NOMO-1 treated with DMSO at 0.1 percent for 48 hours (cell line): ENCODE results near the gene GPR158.
"Not testable (repeated sequence)": the region's sequence is repeated elsewhere in the genome, so short reads cannot be mapped to it uniquely, and the experiment has no call there.

ENCODE experiments used
- DNase-seq: peaks from one replicate; lab custom pipeline; 2025; ENCODE audit not compliant: unreplicated experiment; lab: John Stamatoyannopoulos, UW

GPR158 gene, protein sequence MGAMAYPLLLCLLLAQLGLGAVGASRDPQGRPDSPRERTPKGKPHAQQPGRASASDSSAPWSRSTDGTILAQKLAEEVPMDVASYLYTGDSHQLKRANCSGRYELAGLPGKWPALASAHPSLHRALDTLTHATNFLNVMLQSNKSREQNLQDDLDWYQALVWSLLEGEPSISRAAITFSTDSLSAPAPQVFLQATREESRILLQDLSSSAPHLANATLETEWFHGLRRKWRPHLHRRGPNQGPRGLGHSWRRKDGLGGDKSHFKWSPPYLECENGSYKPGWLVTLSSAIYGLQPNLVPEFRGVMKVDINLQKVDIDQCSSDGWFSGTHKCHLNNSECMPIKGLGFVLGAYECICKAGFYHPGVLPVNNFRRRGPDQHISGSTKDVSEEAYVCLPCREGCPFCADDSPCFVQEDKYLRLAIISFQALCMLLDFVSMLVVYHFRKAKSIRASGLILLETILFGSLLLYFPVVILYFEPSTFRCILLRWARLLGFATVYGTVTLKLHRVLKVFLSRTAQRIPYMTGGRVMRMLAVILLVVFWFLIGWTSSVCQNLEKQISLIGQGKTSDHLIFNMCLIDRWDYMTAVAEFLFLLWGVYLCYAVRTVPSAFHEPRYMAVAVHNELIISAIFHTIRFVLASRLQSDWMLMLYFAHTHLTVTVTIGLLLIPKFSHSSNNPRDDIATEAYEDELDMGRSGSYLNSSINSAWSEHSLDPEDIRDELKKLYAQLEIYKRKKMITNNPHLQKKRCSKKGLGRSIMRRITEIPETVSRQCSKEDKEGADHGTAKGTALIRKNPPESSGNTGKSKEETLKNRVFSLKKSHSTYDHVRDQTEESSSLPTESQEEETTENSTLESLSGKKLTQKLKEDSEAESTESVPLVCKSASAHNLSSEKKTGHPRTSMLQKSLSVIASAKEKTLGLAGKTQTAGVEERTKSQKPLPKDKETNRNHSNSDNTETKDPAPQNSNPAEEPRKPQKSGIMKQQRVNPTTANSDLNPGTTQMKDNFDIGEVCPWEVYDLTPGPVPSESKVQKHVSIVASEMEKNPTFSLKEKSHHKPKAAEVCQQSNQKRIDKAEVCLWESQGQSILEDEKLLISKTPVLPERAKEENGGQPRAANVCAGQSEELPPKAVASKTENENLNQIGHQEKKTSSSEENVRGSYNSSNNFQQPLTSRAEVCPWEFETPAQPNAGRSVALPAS (N-terminal part only)

DNA sequence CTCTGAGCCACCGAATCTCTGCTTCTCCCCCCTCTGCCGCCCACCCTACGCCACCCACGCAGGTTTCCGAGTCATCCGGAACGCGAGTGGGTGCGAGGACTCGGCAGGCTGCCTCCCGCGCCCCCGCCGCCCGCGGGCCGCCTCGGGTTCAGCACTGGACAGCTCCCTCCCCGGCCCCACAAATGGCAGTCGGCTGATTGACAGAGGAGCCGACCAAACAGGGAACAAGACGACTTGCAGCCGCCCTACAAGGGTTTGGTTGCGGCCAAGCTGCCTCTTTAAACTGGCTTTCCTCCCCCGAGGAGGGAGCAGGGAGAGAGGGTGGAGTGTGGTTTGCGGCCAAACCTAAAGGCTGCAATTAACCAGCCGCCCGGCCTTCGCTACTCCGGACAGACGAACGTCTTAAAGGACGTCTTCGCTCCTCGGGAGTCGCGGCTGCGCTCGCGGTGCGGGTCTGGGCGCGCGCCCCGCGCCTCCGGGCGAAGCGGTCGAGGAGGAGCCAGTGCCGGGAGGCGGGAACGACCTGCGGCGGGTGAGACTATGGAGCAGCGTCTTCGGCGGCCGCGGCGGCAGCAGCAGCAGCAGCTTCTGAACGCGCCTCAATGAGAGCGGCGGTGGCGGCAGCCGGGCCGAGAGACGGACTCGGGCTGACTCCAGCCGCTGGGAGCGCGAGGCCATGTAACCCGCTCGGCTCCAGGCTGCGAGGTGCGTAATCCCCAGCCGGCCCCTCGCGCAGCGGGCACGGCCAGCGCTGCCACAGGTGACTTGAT is at the start of gene GPR158:
GPR158 (plus strand) TSS at position 541 of the 770 bp plus-strand sequence. CDS start 420 bp downstream, outside the sequence.
- DNase-seq = peak; percentile 76

DNA sequence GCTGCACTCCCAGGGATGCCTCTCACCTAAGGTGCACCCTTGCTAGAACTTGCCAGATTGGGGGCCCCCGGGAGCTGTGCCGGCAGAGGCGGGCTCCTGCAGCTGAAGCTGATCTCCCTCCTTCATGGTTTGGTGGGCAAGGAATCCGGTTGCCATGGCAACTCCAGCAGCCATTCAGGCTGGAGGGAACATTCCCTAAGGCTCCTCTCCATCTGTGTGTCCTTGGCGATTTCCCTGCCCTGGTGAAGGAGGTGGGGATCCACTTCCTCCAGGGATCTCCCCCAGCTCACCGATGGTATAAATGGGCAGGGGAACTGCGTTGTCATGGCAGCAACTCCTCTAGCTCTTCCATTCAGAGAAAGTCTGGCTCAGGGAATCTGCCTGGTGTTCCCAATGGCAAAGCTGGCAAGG is 49.6 kb upstream of the GPR158 start:
- DNase-seq = no peak

DNA sequence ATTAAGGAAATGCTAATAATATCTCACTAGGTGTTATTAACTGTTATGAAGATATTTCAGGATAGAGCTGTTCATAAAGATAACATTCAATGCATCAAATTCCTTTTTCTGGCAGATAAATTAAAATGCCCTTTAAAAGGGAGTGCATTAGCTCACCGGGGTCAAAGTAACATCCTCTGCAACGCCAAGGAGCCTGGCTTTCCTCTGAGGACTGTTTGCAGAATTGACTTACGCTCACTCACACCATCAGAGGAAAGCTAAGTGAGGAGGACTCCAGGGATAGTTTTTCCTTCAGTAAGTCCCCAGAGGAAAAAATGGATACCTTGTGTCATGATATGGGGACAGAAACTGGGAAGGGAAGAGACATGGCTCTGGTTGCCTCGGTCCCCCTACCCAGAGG is 45.2 kb upstream of the GPR158 start:
- DNase-seq = no peak

DNA sequence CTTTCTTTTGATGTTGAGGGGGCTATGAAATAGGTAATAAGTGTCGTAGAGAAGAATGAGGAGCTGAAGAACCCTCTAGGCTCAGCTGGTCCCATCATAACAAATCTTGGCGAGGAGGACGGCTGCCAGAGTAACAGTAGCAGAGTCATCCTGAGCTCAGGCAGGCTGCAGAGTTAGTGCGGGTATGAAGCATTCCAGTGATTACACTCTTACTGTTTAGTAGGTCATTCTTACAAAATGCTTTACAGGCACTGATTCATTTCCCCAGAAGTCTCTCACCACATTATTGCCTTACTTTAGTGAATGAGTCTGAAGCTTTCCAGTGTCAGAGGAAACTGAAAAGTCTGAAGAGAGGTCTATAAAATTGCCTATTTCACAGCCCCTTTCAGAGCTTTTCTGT is 43.9 kb upstream of the GPR158 start:
- DNase-seq = no peak

DNA sequence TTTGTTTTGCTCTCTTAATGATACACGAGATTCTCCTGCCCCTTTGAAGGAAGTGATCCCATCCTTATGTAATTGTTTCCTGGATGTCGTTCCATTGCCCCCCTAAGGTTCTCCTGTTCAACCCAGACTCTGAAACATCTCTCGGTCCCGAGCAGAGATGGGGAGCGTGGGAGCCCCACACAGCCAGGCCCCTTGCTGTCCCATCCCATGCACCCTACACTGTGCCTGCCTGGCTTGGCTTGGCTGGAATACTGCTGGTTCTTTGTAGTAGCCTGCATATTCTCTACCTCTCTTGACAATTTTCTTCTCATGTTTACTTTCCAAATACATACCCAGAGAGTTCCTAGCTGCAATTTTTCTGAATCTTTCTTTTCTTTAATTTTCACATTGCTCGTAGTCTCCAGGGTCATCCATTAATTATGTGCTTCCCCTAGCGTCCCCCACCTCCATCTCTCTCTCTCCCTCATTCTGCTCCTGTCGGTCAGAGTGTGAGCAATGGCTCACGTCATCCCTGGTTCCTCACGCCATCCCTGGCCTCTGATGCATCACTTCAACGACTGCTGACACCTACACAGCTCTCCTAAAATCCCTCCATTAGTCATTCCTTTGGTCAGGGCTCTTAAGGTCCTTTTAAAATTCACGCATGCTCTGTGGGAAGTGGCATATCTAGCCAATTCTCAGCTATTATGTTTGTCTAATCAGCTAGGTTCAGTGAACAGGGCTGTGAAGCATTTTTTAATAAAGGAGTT is 32.5 kb upstream of the GPR158 start:
- no peak for DNase-seq

DNA sequence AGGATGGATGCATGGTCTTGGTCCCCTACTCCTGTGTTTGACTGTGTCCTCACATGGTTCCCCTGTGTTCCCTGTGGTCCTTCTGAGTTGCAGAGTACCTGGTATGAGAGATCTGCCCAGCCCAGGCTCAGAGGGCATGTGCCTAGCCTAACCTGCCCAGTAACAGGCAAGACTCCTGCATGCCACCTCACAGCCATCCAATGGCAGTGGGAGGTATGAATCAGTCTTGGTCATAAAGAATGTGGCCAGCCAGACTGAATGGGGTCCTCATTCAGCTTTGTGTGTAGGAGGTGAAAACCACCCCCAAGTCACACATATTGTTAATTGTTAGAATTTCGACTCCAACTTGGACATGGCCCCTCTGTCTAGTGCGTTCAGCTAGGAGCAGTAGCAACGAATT is 17.2 kb upstream of the GPR158 start:
- DNase-seq = no peak

DNA sequence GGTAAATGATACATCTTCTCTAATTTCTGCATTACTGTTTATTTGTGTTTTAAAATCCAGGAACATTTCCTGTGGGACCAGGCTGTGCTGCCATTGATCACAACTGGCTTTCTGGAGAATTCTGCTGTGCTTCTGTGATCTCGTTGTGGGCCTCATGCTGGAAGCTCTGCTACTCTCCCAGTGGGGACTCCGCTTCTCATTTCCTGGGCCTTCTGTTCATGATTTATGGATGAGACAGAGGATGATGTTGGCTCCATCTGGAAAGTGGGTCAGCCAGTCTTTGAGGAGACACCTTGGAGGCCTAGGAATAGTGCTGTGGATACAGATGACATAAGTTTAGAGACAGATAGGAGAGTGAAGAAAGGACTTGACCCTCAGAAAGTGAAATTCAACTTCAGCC is 15.2 kb upstream of the GPR158 start:
- DNase-seq = no peak

DNA sequence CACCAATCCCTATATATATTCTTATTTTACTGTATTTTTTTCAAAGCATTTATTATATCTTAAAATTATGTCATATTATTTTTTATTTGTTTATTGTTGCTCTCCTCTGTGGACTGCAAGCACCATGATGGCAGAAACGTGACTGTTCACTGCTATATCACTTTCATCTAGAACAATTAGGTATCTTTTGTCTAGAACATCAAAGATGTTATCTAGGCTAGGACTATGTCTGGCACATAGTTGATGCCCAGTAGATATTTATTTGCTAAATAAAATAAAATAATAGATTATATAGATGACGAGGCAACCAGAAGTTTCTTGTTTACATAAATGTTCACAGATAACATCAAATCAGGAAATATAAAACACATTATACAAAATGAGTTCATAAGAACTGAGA is 12.4 kb upstream of the GPR158 start:
- DNase-seq = no peak

DNA sequence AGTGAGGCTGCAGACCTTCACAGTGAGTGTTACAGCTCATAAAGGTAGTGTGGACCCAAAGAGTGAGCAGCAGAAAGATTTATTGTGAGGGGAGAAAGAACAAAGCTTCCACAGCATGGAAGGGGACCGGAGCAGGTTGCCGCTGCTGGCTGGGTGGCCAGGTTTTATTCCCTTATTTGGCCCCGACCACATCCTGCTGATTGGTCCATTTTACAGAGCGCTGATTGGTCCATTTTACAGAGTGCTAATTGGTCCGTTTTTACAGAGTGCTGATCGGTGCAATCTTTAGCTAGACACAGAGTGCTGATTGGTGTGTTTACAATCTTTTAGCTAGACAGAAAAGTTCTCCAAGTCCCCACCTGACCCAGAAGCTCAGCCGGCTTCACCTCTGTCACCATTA is 11.3 kb upstream of the GPR158 start:
- DNase-seq = not testable (repeated sequence)

DNA sequence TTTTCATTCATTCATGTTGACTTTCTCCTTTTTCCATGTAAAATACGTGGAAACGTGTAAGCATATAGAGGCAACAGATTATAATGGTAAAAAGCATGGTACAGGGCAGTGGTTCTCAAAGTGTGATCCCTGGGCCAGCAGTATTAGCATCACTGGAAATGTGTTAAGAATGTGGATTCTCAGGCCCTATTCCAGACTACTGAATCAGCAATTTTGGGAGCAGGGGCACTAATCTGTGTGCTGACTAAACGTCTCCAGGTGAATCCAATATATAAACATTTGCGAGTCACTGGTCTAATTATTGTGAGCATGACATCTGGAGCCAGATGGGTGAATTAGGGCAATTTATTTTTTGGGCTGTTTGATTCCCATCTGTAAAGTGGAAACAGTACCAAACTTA is 5.1 kb upstream of the GPR158 start:
- no peak for DNase-seq

DNA sequence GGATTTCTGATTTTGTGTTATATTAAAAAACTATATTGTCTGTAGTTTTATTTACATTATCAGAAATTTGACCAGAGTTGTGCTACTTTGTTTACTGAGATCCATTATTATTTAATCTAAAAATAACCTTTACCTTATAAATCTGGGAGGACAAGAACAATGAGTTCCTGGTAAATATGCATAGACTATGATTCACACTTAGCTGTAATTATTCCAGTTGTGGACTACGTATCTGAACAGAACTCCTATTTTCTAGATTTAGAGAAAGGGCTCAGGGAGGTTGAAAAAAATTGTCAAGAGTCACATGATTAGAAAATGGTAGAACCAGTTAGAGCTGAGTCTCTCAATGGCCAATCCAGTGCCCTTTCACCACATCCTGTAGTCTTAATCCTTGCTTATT is 4.2 kb upstream of the GPR158 start:
- no peak for DNase-seq

DNA sequence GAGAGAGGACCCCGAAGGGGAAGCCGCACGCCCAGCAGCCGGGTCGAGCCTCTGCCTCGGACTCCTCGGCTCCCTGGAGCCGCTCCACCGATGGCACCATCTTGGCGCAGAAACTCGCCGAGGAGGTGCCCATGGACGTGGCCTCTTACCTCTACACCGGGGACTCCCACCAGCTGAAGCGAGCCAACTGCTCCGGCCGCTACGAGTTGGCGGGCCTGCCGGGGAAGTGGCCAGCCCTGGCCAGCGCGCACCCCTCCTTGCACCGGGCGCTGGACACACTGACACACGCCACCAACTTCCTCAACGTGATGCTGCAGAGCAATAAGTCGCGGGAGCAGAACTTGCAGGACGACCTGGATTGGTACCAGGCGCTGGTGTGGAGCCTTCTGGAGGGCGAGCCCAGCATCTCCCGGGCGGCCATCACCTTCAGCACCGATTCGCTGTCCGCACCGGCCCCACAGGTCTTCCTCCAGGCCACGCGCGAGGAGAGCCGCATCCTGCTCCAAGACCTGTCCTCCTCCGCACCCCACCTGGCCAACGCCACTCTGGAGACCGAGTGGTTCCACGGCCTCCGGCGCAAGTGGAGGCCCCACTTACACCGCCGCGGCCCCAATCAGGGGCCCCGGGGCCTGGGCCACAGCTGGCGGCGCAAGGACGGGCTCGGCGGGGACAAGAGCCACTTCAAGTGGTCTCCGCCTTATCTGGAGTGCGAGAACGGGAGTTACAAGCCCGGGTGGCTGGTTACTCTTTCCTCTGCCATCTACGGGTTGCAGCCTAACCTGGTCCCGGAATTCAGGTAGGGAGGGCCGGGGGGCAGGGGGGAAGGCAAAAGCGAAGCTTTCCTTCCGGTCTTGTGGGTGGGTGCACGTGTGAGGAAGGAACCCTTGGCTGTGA is 973 bp downstream of the GPR158 start:
- DNase-seq = no peak

DNA sequence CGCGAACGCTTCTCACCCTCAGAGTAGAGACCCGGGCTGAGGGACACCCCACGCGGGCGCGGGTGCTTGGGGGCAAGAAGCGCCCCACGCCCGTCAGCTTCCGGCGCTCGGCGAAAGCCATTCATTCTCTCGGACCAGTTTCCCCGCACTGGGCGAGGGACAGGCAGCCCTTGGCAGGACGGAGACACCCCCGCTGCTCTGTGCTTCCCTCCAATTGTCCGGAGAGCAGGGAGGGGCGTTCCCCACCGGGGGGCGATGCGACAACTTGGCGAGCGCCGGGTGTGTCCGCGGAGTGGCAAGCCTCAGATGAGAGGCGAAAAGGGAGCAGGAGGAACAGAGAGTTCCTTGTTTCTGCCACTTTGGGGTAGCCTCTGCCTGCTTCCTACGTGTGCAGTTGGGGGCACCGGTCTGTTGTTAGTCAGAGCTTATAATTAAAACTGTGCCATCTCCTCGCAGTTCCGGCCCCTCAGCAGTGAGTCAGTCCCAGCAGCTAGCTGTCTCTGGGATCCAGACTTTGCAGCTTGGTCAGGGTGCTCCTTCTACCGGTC is 1.7 kb downstream of the GPR158 start:
- DNase-seq = no peak

DNA sequence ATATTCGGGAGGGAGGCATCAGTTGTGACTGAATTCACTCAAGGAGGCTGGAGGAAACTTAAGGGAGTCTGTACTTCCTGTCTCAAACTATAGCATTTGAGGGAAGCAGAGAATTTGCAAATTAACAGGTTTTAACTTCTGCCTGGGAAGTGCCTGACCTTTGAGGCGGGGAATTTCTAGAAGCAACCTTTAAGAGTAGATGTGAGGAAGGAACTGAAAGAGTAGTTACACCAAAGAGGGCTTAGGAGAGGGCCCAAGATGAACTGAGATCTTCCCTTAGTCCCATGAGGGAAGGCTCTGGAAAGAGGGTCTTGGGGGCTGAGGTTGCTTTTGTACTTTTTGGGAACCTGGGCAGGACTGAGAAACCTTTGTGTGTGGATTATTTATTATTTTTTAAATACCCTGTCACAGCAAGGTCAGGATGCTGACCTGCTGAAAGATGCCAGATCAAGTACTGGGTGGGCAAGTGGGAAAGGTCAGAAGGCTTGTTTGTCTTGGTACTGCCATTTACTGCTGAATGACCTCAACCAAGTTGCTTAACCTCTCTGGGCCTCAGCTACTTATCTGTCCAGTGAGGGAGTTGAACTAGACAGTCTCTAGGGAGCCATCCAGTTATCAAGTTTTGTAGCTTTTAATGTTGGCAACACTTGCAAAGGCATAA is 2.4 kb downstream of the GPR158 start:
- no peak for DNase-seq

DNA sequence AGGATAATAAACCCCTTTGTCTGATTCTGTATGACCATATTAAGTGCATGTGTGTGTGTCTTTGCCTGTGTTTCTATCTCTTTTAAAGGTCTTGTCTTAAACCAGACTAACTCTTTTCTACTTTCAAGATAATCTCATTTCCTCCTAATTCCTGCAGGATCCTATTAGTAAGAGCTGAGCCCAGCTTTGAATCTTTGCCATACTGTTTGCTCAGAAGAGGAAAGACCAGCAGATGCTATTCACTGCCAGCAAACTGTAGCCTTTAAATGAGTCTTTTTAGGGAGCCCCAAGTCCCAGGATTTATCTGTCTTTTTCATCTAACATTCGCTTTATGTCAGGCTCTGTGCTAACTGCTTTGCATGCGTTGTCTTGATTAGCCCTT is 2.9 kb downstream of the GPR158 start:
- no peak for DNase-seq

DNA sequence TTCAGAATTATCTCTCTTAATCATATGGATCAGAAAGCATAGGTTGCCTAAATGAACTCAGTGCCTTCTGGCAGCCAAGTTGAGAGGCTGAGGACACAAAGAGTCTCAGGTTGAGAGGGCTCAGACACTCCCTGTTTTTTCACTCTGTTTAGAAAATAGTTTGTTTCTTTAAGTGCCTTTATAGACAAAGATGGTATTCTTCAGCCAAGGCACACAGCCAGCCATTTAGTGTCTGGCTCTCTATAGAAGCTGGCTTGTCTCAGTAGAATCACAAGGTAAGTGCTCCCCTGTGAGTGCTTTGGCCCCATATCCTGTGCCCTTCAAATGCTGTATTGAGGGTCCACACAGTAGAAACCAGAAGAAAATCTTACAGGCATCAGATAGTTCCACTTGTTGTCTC is 3.6 kb downstream of the GPR158 start:
- no peak for DNase-seq

DNA sequence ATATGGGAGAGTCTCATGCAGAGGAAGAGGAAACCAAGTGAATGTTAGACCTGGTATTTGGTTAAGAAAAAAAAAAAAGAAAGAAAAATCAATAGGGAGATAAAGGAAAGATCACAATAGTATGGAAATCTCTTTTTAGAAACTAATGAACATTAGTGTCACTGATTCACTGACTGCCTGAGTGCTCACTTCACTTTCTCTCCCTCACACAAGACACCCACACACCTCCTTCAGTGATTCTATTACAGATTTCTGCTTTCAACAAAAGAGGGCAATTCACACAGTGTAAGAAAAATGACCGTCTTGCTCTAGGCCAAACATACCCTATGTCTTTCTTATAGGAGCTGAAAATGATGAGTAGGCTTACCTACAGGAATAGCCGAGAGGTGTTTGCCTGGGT is 6.0 kb downstream of the GPR158 start:
- no peak for DNase-seq

DNA sequence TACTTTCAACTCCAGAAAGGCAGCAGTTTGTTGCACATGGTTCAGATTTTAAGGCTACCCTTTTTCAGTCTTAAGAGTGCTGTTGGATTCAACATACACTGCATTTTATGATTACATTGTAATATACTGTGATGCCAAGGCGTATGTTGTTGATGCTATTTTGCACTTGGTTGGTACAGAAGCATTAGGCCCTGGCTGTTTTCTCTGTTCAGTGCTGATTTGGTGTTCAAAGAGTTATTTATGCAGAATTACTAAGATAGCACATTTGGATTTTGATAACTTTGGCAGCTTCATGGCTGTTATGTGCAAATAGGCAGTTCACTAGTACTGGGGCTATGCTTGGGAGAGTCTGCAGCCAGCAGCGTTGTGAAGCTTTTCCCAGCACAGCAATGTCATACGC is 7.8 kb downstream of the GPR158 start:
- no peak for DNase-seq
